Renal cortex interstitium (tissue), 15 donors: ENCODE results near the gene MT4. TPM values are rescaled to one million over a fixed set of nuclear protein-coding genes. Genes with fewer than 3 reads are reported as not detected.

Experiments
- DNase-seq, 11 donors: peaks; one replicate each; pipeline ENCODE4 v3.0.0-alpha.2; 2013; ENCODE audit warnings: low read depth in 9 of 11, low spot score in 4 of 11; ENCODE audit errors: extremely low read depth in 1 of 11
- long read RNA-seq, 16 experiments: transcript quantifications; one replicate each; lab custom pipeline, GENCODE V29; 2026
- polyA plus RNA-seq, 3 donors: library from polyadenylated mRNA; unstranded; fragments of 120-200 nt; gene quantifications; one replicate each; pipeline ENCODE4 v1.2.1, GENCODE V29; 2013; ENCODE audit not compliant: insufficient read length in 3 of 3

The MT4 gene
- polyA plus RNA-seq = not detected
- long read RNA-seq, donor 1 = 0 reads
- long read RNA-seq, donor 2 = 0 reads
- long read RNA-seq, donor 3 = 0 reads
- long read RNA-seq, donor 4 = 0 reads
- long read RNA-seq, donor 5 = 0 reads
- long read RNA-seq, donor 6 = 0 reads
- long read RNA-seq, donor 7 = 0 reads
- long read RNA-seq, donor 8 = 0 reads
- long read RNA-seq, donor 9 = 0 reads
- long read RNA-seq, donor 10 = 0 reads
- long read RNA-seq, donor 11 = 0 reads
- long read RNA-seq, donor 12 = 0 reads
- long read RNA-seq, donor 13 = 0 reads
- long read RNA-seq, donor 14 = 0 reads
- long read RNA-seq, donor 15 = 0 reads
- long read RNA-seq, donor 16 = 0 reads

GRCh38 chr16:56564793-56565477, at the start of gene MT4:
Gene MT4, plus strand, starts transcription at chr16:56565073. Its CDS starts 56 bp downstream, at chr16:56565129.
- DNase-seq = no peak

DNA sequence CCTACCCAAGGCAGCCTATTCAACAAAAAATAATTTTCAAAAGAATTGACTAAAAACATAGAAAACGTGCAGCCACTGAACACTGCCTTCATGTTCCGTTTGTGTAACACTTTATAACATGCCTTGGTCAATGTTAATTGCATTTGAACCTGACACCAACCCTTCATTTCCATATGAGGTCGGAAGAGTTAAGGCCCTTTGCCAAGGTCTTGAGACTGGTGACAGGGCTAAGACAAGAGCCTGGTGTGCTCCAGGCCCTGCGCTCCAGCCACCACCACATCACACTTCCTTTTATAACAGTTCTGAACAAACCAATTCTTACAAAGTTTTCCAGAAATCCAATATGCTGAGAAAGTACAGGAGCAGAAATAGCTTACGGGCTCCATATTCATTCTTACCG, 49.2 kb upstream of the MT4 start:
- no peak for DNase-seq

DNA sequence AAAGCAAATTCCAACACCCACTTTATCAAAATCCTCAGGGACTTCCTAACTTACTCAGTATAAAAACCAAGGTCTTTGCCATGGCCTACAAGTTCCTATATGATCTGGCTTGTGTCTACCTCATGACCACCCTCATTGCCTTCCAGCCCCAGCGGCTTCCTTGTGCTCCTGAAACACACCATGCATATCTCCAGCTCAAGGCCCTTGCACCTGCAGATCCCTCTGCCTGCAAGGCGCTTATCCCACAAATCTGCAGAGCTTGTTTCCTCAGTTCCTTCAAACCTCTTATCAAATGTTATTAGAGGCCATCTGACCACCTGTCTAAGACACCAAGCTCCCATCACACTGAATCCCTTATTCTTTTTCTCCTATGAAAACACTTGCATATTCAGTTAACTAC, 47.7 kb upstream of the MT4 start:
- DNase-seq = no peak

DNA sequence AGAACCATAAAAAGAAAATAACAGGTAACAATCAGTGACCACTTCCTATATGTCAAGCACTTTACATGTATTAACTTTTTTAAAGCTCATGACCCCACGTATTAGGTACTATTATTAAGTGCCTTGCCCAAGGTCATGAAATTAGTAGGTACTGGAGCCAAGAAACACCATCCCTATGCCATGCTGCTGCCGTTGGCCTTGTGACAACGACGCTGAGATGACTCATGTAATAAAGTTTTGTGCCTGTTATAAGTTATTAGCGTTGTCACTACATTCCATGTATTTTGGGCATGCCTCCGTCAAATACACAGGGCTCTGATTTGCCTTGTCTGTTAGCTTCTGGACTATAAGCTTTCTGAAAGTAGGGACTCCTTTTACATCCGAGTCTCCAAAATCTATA, 46.4 kb upstream of the MT4 start:
- no peak for DNase-seq

DNA sequence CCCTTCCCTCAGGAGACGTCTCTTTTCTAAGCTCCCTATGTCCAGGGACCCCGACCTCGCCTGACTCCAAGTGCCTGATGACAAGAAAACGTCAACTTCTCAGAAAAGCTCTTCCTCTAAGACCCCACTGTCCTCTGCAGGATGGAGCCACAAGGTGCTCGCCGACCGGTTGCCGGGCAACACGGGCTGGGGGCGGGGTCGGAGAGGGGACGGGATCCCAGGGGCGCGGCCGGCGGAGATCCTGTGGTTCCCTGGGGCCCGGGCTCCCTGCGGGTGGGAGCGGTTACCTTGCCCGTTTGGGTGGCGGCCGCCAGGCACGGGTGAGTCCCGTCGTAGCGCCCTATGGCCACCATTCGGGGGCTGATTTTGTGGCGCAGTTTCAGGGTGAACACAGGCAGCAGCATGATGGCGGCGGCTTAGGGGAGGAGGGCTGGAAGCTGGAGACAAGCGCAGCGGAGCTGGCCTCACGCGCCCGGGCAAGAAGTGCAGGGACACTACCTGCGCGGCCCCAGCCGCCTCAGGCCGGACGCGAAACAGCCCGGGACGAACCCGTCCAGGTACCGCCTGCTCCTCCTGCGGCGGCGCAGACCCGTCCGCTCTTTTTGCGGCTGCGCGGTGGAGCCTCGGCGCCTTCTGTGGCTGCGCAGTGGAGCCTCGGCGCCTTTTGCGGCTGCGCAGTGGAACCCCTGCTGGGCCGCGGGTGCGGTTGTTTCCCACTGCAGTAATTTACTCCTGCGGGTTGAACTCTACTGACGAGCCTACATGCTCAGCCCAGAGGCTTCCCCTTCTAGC, 45.2 kb upstream of the MT4 start, which contains the start of gene BBS2:
BBS2 (minus strand) TSS at position 566 of the 792 bp plus-strand sequence; CDS start at position 404, 162 bp downstream.
- DNase-seq = peak; percentile 64 to 88 (median 80)

DNA sequence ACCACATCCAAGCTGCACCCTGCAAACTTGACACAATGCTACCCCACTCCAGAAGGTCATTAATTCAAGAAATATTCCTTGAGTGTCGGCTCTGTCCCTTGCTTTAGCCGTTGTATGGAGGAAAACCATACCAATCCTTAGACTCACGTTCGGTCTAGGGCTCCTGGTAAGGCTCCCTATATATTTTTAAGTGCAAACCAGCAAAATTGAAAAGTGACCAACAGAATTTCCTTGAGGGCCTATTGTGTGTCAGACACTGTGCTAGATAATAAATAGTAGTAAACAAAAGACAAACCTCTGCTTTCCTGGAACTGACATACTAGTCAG, 44.7 kb upstream of the MT4 start:
- no peak for DNase-seq

DNA sequence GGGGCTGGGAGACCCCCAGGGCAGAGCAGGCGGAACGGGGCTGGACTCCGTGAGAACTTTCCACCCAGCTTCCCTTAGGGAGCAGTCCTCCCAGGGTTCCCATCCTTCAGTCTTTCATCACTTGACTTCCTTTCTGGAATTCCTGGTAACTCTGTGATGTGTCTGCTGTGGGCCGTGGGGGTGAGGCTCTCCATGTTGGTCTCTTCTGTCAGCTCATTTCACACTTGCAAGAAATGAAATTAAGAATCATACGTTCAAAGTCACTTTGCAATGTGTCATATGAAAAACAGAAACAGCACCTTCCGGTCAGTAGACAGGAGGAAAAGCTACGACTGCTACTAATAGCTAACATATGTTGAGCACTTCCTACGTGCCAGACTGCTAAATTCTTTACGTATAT, 39.6 kb upstream of the MT4 start:
- DNase-seq = no peak

GRCh38 chr16:56530872-56531271, 34.0 kb upstream of the MT4 start:
- no peak for DNase-seq

GRCh38 chr16:56532714-56533113, 32.2 kb upstream of the MT4 start:
- no peak for DNase-seq

DNA sequence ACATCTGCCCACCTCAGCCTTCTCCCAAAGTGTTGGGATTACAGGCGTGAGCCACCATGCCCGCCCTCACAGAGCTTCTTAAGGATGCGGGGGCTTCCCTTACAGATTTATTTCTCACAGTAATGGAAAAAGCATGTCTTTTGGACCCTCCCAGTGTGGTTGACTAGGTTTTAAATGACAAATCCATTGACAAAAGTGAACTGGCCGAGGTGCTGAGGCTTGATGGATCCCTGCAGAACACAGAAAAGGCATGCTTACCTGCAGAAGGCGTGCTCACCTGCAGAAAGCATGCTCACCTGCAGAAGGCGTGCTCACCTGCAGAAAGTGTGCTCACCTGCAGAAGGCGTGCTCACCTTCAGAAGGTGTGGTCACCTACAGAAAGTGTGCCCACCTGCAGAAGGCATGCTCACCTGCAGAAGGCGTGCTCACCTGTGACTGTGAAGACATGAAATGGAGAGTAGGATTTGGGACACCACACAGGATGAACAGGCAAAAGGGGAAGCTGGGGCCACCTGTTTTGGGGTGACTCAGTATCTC, 30.0 kb upstream of the MT4 start:
- no peak for DNase-seq

DNA sequence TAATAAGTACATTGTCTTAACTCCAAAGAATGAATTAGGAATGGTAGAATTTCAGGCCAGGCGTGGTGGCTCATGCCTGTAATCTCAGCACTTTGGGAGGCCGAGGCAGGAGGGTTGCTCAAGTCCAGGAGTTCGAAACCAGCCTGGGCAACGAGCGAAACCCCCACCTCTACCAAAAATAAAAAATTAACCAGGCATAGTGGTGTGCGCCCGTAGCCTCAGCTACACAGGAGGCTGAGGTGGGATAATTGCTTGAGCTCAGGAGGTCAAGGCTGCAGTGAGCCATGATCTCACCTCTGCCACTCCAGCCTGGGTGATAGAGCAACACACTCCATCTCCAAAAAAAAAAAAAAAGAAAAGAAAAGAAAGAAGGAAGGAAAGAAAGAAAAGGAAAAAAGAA, 26.5 kb upstream of the MT4 start:
- no peak for DNase-seq

- DNase-seq = no peak
These were observed 25.2 kb upstream of the MT4 start for GRCh38 chr16:56539656-56540055.

DNA sequence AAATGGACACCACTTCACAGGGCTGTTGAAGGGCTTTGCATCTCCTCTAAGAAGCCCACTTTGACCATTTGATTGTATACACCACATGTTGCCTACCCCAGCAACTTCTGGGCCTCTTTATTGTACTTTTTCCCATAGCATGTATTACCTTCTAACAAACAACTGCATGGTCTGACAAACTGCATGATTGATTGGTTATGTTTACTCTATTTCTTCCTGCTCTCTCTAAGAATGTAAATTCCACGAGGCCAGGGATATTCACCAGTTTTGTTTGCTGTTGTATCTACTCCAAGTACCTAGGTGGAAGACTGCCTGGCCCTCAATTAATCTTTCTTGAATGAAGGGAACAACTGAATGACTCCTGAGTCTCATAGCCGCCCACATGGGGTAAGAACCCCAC, 22.8 kb upstream of the MT4 start:
- DNase-seq = no peak

DNA sequence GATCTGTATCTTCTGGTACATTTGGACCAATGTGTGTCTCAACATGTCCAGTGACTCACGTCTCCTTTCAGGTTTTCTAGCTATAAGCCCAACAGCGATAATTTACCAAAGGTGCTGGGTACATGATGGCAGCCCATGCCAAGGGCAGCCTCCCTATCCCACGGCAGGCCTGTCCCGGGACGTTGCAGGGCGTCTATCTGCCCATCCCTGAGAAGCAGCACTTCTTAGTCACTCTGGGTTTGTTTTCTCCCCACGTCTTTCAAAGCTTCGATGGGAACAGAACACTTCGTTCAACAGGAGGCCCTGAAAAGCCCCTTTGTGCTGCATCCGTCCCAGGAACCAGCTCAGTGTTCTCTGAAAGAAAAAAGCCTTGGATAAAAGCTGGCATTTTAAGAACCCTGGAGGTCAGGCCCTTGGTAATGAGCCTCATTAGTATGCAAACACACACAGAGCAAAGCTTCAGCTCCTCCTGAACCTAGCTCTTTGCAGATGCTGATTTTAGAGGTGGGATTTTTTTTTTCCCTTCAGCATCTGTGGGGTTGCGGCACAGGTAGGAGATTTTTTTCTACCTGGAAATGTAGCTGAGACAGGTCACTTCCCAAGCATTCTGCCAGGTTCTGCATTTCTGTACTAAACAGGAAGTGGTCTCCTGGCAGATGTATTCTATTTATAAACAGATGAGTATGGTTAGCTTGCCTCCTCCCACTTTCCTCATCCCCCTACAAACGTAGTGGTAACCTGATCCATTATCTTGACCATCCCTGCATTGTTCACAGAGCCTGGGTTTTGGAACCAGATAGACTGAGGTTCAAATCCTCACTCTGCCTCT, 17.5 kb upstream of the MT4 start:
- peak in 2 of 11 donors; percentile 9 to 24 for DNase-seq

DNA sequence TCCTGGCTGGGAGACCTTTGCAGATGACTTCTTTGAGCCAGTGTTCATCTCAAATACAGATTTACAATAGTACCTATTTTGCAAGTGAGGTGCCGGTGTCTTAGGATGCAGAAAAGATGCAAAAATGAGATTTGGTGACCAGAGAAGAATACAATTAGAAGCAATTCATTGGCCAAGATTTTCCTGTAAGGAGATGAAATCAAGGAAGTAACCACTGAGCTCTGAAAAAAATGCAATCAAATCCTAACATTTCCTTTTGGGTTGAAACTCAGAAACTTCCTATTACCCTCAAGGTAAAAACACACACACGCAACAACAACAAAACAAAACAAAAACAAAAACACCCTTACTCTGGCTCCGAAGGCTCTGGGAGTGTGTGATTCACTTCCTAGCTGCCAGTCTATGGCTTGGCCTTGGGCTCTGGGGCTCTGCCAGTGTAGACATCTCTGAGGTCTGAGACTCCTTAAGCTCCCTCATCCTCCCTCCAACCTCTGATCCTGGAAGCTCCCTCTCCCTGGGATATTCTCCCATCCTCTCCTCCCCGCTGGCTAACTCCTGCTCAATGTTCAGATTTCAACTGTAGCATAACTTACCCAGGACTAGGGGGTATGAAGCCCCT, 16.8 kb upstream of the MT4 start:
- no peak for DNase-seq

GRCh38 chr16:56549161-56549560, 15.7 kb upstream of the MT4 start:
- no peak for DNase-seq

DNA sequence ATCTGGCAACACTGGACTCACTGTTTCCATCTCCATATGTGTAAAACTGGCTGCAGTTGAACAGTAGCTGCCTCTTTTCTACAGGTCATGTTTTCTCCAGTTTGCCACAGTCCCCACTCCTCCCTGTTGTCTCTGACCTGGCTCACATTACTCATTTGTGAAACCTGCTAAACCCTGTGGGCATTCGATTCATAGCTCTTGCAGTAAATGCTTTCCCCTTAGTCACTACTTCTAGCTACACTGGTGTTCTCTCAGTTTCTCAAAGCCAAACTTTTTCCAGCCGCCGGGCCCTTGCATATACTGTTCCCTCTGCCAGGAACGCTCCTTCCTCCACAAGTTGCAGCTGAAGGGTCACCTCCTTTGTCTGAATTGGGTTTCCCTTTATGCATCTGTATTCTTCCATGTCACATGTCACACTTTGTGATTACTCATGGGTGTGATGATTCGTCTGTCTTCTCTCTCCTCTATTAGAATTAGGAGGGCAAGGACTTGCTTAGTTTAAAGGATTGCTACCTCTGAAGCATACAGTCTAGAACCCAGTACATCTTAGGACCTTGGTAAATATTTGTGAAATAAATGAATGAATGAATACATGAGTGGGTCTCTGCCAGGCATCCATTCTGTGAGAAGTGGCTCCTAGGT, 15.0 kb upstream of the MT4 start:
- DNase-seq = no peak
